ENCODE data around the gene ERMAP. TPM values are rescaled to one million over a fixed set of nuclear protein-coding genes. Genes with fewer than 3 reads are reported as not detected.

Gene ERMAP
- total and polyA plus RNA-seq, 10 donors = 3.0 to 19.3 (median 13.1) TPM

GRCh38 chr1:42831273-42831672, 14.4 kb downstream of the ERMAP start:
- intact Hi-C loops (cut with DNase I; ENCODE audit: low total_unique reads) = no loop called here
- TF ChIP-seq CTCF (IDR thresholded peaks at IDR 0.05 in 8 of 11, conservative IDR thresholded peaks at IDR 0.05 in 3 of 11) (no peak), POLR2AphosphoS5 (IDR thresholded peaks at IDR 0.05) (no peak), POLR2A (IDR thresholded peaks at IDR 0.05) (no peak)
- Histone ChIP-seq H3K4me1 (peaks cover 0 to 7% (median 0%) of the 10 kb centered on the region in 6 donors), H3K27ac (no peak overlapping the region), H3K9me3 (no peaks in the 10 kb centered on the region), H3K27me3 (replicated peaks in 1 of 7) (no peaks in the 10 kb centered on the region), H3K4me3 (no peak overlapping the region), H3K36me3 (peaks cover 0 to 59% (median 5%) of the 10 kb centered on the region in 6 donors)
- no peak for DNase-seq

DNA sequence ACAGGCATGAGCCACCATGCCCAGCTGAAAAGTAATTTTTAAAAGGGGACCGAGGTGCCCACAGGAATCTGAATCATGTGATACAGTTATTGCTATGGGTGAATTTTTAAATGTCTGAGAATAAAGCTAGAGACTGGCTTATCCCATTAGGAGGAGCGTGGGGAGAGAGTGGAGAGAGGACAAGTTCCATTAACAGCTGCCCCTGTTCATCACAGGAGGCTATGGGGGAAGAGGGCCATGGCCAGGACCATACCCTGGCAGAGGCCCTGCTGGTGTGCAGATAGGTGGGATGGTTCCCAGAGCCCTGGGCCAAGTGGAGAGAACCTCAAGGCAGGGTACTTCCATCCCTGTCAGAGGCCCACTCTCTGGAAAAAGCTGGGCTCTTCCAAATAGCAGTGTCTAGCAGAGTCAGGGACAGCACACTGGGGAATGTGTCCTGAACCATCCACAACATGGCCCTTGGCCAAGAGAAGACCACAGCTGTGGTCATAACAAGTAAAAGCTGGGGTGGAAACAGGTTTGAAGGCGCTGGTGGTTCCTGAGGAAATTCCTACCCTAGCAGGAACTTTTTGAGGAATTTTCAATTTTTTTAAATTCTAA, 15.8 kb downstream of the ERMAP start:
- intact Hi-C loops (cut with DNase I; ENCODE audit: low total_unique reads) = no loop called here
- DNase-seq = no peak
- H3K27me3 ChIP-seq (replicated peaks in 1 of 7) = no peaks in the 10 kb centered on the region
- no peak overlapping the region for H3K4me3 ChIP-seq
- peaks cover 0 to 7% (median 0%) of the 10 kb centered on the region in 6 donors for H3K4me1 ChIP-seq
- H3K27ac ChIP-seq = no peak overlapping the region
- TF ChIP-seq CTCF (IDR thresholded peaks at IDR 0.05 in 8 of 11, conservative IDR thresholded peaks at IDR 0.05 in 3 of 11) = no peak
- no peak for TF ChIP-seq POLR2A (IDR thresholded peaks at IDR 0.05)
- TF ChIP-seq POLR2AphosphoS5 (IDR thresholded peaks at IDR 0.05) = no peak
- WGBS, 5 donors = 89 to 94% (median 92%) methylated on average over 3 of the region's 3 CpGs
- no peaks in the 10 kb centered on the region for H3K9me3 ChIP-seq
- peaks cover 0 to 52% (median 5%) of the 10 kb centered on the region in 6 donors for H3K36me3 ChIP-seq

DNA sequence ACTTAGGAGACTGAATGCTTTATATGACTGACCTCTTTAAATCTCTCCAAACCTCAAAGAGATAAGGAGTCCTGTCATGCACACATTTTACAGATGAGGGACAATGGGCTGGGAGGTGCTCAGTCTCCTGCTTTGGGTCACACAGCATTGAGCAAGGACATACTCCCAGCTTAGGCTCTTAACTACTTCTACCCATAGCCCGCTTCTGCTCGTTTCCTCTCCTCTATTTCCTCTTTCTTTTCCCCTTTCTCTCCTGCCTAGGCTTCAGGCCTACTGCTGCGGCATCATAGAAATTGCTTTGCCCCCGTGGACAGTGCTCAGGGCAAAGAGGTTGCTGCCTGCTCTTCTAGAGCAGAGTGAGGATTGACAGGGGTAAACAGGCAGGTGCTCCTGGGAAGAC, 17.1 kb downstream of the ERMAP start:
- peaks cover 0 to 17% (median 2%) of the 10 kb centered on the region in 6 donors for H3K4me1 ChIP-seq
- H3K27ac ChIP-seq = no peak overlapping the region
- no peak overlapping the region for H3K4me3 ChIP-seq
- no peaks in the 10 kb centered on the region for H3K9me3 ChIP-seq
- intact Hi-C loops (cut with DNase I; ENCODE audit: low total_unique reads) = no loop called here
- no peak for TF ChIP-seq POLR2A (IDR thresholded peaks at IDR 0.05)
- no peak for TF ChIP-seq POLR2AphosphoS5 (IDR thresholded peaks at IDR 0.05)
- no peak for TF ChIP-seq CTCF (IDR thresholded peaks at IDR 0.05 in 8 of 11, conservative IDR thresholded peaks at IDR 0.05 in 3 of 11)
- DNase-seq = no peak
- H3K36me3 ChIP-seq = peaks cover 0 to 46% (median 5%) of the 10 kb centered on the region in 6 donors
- no peaks in the 10 kb centered on the region for H3K27me3 ChIP-seq (replicated peaks in 1 of 7)
- 45 to 84% (median 52%) methylated on average over 4 of the region's 4 CpGs for WGBS, 5 donors

DNA sequence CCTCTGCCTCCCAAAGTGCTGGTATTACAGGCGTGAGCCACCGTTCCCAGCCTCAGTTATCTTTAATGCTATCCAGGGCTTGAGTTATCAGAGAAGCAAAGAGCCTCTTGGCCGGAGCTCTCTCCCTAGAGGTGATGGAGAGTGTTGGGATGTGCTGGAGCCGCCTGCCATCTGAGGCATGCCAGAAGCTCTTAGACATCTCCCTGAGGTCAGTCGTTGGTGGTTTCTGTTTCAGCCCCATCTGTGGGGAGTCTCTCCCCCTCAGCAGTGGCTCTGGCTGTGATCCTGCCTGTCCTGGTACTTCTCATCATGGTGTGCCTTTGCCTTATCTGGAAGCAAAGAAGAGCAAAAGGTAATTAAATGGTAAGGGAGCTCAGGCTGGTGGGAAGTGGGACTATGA, 17.9 kb downstream of the ERMAP start:
- H3K4me3 ChIP-seq = no peak overlapping the region
- 85 to 94% (median 89%) methylated on average over 5 of the region's 5 CpGs for WGBS, 5 donors
- no peak for DNase-seq
- no peaks in the 10 kb centered on the region for H3K27me3 ChIP-seq (replicated peaks in 1 of 7)
- H3K9me3 ChIP-seq = no peaks in the 10 kb centered on the region
- H3K36me3 ChIP-seq = peaks cover 0 to 41% (median 5%) of the 10 kb centered on the region in 6 donors
- H3K27ac ChIP-seq = no peak overlapping the region
- peaks cover 0 to 17% (median 2%) of the 10 kb centered on the region in 6 donors for H3K4me1 ChIP-seq
- TF ChIP-seq POLR2A (IDR thresholded peaks at IDR 0.05) = no peak
- no peak for TF ChIP-seq CTCF (IDR thresholded peaks at IDR 0.05 in 8 of 11, conservative IDR thresholded peaks at IDR 0.05 in 3 of 11)
- no peak for TF ChIP-seq POLR2AphosphoS5 (IDR thresholded peaks at IDR 0.05)
- intact Hi-C loops (cut with DNase I; ENCODE audit: low total_unique reads) = no loop called here
